Neural crest cell (in vitro differentiated cells): Measurements from ENCODE around the gene TBCD. TPM values are rescaled to one million over a fixed set of nuclear protein-coding genes. Genes with fewer than 3 reads are reported as not detected.

Experiments used
- DNase-seq: peaks from one replicate; pipeline ENCODE4 v3.0.0; 2021; ENCODE audit warnings: low read depth, mixed read lengths, low spot score
- H3K27ac Mint-ChIP-seq: one replicate; pipeline ENCODE4 v1.8.0; 2021; ENCODE audit warnings: mild to moderate bottlenecking, mixed read lengths; ENCODE audit not compliant: unreplicated experiment
- H3K27me3 Mint-ChIP-seq: 2 replicates; pipeline ENCODE4 v1.8.0; 2021; ENCODE audit warnings: low read depth, mild to moderate bottlenecking, mixed read lengths
- H3K36me3 Mint-ChIP-seq: 2 replicates; pipeline ENCODE4 v1.8.0; 2021; ENCODE audit warnings: low read depth, mild to moderate bottlenecking, mixed read lengths
- H3K4me1 Mint-ChIP-seq: 2 replicates; pipeline ENCODE4 v1.8.0; 2021; ENCODE audit warnings: mixed read lengths
- H3K4me3 Mint-ChIP-seq: one replicate; pipeline ENCODE4 v1.8.0; 2021; ENCODE audit warnings: mild to moderate bottlenecking, mixed read lengths
- H3K9me3 Mint-ChIP-seq: 2 replicates; pipeline ENCODE4 v1.8.0; 2021; ENCODE audit warnings: mixed read lengths
- total RNA-seq: library from RNA; stranded (reverse); gene quantifications from 2 replicates; pipeline ENCODE4 v1.2.1, GENCODE V29; 2021
- TF ChIP-seq, protein P1 (sequence below): fragments of 200-600 bp; sonication (generic); conservative IDR thresholded peaks from 2 replicates; pipeline ENCODE4 v1.5.0; 2021; ENCODE audit warnings: antibody characterized with exemption, mild to moderate bottlenecking

The TBCD gene
- total RNA-seq, 1 donor from 2014 or later, result 166 TPM

DNA sequence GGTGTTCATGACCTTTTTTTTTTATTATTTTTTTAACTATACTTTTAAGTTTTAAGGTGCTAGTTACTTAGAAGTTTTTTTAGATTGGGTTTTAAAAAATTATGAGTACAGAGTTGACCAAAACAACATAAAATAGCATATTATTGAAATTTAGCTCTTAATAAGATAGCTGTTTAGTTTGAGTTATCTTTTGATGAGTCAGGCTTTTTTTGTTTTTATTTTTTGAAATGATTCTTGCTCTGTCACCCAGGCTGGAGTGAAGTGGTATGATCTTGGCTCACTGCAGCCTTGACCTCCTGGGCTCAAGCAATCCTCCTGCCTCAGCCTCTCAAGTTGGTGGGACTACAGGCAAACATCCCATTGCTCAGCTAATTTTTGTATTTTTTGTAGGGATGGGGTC lies 74.3 kb downstream of the TBCD start:
- Mint-ChIP-seq H3K27me3 (no peaks in the 10 kb centered on the region), H3K9me3 (peaks cover 8% of the 10 kb centered on the region), H3K36me3 (peaks cover 39% of the 10 kb centered on the region)

DNA sequence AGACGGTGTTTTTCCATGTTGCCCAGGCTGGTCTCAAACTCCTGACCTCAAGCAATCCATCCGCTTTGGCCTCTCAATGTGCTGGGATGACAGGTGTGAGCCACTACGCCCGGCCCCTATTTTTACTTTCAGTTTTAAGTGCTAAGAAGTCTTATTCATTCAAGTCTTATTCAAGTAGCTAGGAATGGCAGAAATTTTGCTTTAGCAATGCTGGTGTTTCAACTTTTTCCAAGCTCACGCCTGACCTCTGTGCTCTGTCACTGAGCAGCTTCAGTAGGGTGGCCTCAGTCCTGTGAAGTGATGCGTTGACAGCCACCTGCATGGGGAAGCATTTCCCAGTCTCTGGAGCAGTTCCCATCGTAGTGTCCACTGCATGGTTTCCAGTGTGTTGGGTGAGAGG lies 75.1 kb downstream of the TBCD start:
- no peaks in the 10 kb centered on the region for H3K4me1 Mint-ChIP-seq
- TF ChIP-seq, protein P1, sequence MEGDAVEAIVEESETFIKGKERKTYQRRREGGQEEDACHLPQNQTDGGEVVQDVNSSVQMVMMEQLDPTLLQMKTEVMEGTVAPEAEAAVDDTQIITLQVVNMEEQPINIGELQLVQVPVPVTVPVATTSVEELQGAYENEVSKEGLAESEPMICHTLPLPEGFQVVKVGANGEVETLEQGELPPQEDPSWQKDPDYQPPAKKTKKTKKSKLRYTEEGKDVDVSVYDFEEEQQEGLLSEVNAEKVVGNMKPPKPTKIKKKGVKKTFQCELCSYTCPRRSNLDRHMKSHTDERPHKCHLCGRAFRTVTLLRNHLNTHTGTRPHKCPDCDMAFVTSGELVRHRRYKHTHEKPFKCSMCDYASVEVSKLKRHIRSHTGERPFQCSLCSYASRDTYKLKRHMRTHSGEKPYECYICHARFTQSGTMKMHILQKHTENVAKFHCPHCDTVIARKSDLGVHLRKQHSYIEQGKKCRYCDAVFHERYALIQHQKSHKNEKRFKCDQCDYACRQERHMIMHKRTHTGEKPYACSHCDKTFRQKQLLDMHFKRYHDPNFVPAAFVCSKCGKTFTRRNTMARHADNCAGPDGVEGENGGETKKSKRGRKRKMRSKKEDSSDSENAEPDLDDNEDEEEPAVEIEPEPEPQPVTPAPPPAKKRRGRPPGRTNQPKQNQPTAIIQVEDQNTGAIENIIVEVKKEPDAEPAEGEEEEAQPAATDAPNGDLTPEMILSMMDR, result no peak
- peaks cover 8% of the 10 kb centered on the region for H3K9me3 Mint-ChIP-seq
- H3K4me3 Mint-ChIP-seq, result no peak overlapping the region
- H3K27ac Mint-ChIP-seq, result no peak overlapping the region
- no peaks in the 10 kb centered on the region for H3K27me3 Mint-ChIP-seq
- DNase-seq, result no peak
- peaks cover 34% of the 10 kb centered on the region for H3K36me3 Mint-ChIP-seq

More for the DNA sequence above, 74.3 kb downstream of the TBCD start:
- TF ChIP-seq, protein P1, result no peak
- Mint-ChIP-seq H3K4me3 (no peak overlapping the region), H3K27ac (no peak overlapping the region), H3K4me1 (no peaks in the 10 kb centered on the region)
- DNase-seq, result no peak

DNA sequence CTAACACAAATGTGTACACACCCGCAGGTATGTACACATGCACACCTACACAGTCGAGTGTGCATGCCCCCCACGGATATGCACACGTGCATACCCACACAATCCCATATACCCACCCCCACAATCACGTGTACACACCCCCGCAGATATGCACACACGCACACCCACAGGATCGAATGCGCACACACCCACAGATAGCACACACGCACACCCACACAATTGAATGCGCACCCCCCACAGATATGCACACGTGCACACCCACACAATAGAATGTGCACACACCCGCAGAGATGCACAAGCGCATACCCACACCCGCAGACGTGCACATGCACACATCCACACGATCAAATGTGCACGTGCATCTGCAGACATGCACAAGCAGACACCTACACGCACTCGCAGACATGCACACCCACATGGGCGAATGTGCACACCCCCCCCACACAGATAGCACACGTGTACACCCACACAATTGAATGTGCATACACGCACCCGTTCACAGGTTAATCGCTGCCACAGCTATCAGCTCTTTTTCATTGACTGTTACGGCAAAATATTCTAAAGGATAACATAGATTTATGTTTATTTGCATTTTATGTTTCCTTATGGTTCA lies 77.1 kb downstream of the TBCD start:
- Mint-ChIP-seq H3K4me1 (no peaks in the 10 kb centered on the region), H3K4me3 (no peak overlapping the region), H3K27me3 (no peaks in the 10 kb centered on the region), H3K27ac (no peak overlapping the region), H3K9me3 (peaks cover 8% of the 10 kb centered on the region), H3K36me3 (peaks cover 23% of the 10 kb centered on the region)
- TF ChIP-seq, protein P1, result no peak
- DNase-seq, result no peak

DNA sequence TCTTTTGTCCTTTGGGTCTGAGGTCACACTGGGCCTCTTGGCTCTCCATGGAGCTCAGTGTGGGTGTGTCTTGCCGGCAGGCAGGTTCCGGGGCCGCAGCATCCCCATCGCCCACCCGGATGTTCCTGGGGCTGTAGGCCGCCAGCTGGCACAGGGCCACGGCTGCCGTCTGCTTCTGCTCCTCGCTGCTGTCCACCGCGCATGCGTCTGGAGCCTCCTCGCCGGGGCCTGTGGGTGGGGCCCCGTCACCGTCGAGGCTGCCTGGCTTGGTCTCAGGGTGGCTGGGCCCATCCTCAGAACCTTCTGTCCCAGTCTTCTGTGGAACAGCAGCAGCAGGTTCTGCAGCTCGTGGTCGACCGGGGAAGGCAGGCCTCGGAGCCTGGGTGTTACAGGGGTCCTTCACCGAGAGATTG lies 78.4 kb downstream of the TBCD start:
- peaks cover 23% of the 10 kb centered on the region for H3K36me3 Mint-ChIP-seq
- no peak for DNase-seq
- no peaks in the 10 kb centered on the region for H3K27me3 Mint-ChIP-seq
- peaks cover 8% of the 10 kb centered on the region for H3K9me3 Mint-ChIP-seq
- TF ChIP-seq, protein P1, result no peak
- H3K4me3 Mint-ChIP-seq, result no peak overlapping the region
- peak overlapping the region; percentile 71 for H3K27ac Mint-ChIP-seq
- H3K4me1 Mint-ChIP-seq, result no peaks in the 10 kb centered on the region

DNA sequence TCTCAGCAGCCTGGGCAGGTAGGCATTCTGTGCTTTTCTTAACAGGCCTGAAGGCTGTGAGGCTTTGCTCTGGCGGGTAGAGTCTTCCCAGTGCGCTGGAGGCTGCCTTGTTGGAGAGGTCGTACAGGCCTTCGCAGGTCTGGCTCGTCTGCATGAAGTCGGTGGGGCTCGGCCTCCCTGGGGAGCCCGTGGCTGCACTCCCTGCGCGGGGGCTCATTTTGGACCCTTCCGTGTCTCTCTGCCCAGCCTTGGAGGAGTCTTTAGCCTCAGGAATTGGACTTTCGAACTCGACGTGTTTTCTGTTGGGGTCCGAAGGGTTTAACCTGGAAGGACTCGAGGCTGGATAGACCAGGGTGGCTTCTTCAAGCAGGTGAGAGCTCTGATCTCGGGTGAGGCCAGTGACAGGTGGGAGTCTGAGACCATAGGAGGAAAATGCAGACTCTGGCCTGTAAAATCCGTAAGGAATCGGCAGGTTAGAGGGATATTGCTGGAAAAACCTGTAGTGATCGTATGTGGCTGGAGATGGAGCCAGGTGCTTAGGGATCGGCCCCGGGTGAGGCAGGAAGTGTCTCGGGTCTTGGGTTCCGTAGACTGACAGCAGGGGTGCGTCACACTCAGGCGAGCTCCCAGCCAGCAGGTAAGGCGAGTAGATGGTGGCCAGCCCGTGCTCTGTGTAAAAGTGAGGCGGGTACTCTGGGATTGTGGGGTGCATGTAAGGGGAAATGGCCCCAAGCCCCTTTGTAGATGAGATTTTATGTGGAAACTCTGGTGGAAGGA lies 79.4 kb downstream of the TBCD start:
- peaks cover 8% of the 10 kb centered on the region for H3K9me3 Mint-ChIP-seq
- H3K4me1 Mint-ChIP-seq, result no peaks in the 10 kb centered on the region
- no peak overlapping the region for H3K4me3 Mint-ChIP-seq
- TF ChIP-seq, protein P1, result no peak
- H3K27me3 Mint-ChIP-seq, result no peaks in the 10 kb centered on the region
- DNase-seq, result no peak
- peaks cover 23% of the 10 kb centered on the region for H3K36me3 Mint-ChIP-seq
- H3K27ac Mint-ChIP-seq, result no peak overlapping the region
